A549 treated with DMSO at 1 μM for 4 hours (cell line): ENCODE measurements around the gene CTU2. TPM values are rescaled to one million over a fixed set of nuclear protein-coding genes. Genes with fewer than 3 reads are reported as not detected.

ENCODE experiments used
- total RNA-seq: library from RNA; stranded (reverse); fragments of 200-300 nt; extraction: Qiagen RNA extraction; gene quantifications from 5 replicates; pipeline ENCODE4 v1.2.3, GENCODE V29; 2022; ENCODE audit warnings: low read depth

Gene CTU2
- total RNA-seq = 25.0 to 34.1 TPM (median 30.1 TPM) in 5 replicates

DNA sequence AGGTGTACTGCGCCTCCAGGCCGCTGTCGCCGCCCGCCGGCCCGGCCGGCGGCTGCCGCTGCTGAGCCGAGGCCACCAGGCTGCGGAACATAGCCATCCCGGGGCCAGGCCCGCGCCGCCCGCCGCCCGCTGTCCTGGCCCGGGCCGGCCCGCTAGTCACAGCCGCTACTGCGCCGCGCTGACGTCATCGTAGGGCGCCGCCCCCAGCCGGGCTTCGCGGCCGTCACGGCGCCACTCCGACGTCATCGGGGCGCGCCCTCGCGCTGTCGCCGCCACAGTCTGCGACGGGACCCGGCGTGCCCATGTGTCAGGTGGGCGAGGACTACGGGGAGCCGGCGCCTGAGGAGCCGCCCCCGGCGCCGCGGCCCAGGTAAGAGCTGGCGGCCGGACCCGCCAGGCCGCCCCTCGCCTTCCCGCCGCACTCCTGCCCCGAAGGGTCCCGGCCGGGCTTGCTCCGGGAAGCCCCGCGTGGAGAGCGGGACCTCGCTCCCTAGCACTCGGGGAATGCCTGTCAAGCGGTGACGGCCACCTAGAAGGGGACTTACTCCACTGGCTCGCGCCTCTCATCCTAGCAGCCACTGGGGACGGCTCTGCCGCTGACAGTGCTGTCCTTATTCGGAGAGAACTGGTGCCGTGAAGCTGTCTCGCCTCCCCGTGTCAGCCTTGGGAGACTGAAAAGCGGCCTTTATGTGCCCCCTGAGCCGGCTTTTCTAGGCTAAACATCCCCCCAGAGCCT lies at the start of gene CTU2, which contains the start of gene RNF166:
TSS of gene CTU2 (plus strand) at position 275 of the 736 bp plus-strand sequence. CDS start at position 303, 28 bp downstream.
TSS of gene RNF166 (minus strand) at position 180 of the 736 bp plus-strand sequence. CDS start at position 97, 83 bp downstream.

DNA sequence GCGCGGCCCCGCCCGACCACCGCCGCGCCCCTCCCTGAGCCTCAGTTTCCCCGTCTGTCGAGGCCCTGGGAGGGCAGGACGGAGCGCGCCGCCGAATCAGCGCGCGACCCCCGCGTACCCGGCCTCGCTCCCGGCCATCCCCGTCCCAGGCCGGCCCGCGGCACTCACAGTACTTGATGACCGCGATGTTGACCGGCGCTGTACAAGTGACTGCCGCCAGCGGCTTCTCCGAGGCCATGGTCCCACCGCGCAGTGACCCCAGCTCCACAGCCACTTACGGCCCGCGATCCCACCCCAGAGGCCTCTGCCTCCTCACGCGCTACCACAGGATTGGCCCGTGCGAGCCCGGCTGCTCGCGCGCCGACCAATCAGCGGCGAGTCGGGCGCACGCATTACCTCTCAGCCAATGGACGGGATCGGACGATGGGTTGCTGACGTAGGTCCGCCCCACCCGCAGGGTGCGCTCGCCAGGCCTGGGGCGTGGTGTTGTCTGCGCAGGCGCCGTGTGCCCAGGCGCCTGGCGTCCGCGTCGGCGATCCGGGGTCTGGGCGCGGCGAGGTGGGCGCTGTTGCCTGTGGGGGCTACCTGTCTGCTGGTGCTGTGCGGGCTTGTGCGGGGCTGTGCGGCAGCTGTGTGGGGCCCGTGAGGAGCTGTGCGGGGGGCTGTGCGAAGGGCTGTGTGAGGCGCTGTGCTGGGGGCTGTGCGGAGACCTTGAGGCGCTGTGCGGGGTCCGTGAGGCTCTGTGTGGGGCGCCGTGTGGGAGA lies 43.3 kb upstream of the CTU2 start, which contains the start of gene MVD:
TSS of gene MVD (minus strand) at position 249 of the 764 bp plus-strand sequence. CDS start at position 238, 11 bp downstream.

DNA sequence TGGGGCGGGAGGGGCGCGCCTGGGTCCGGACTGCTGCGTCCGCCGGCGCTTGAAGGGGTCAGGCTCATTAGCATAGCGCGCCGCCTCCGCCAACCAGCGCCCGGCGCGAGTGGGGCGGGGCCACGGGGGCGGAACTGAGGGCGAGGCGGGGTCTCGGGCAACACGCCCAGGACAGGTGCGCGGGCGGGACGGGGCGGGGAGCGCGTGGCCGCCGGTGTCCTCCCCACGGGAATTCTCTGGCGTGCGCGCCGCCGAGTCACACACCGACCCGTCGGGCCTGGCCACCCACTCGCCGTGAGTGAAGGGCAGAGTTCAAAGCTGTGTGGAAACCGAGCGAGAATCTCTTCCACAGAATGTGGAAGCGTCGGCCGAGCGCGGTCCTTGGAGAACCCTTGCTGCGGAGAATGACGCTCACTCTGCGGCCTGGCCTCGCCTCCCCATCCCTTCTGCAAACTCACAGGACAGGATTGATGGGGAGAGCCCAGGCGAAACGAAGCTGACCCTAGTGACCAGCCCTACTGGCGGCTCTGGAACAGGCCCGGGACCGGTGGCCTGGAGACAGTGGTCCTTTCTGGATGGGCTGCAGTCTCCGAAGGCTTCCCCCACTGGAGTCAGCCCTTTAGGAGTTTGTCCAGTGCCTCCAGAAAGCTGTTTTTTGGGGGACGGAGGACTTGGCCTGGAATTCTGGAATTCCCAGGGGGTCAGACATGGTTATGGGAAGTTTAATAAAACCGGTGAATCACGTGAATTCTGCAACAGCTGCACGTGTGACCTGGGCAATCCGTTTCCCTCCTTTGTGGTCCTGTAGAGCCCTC lies 19.7 kb upstream of the CTU2 start, which contains the start of gene SNAI3:
TSS of gene SNAI3 (minus strand) at position 69 of the 815 bp plus-strand sequence. CDS start 101 bp downstream, outside the sequence.

Other genes with a start within 250 kb of the CTU2 start
- gene ZC3H18, start 136.1 kb upstream of the CTU2 start, total RNA-seq = 46.1 to 59.8 TPM (median 53.6 TPM) in 5 replicates
- gene IL17C, start 67.9 kb upstream of the CTU2 start, total RNA-seq = not detected in 5 replicates
- 238 to 286 TPM (median 248 TPM) in 5 replicates for gene CYBA, start 55.5 kb upstream of the CTU2 start, total RNA-seq
- gene MVD, start 43.4 kb upstream of the CTU2 start, total RNA-seq = 18.7 to 24.5 TPM (median 21.0 TPM) in 5 replicates
- 0.11 to 0.26 TPM (median 0.15 TPM) in 5 replicates for gene SNAI3, start 20.0 kb upstream of the CTU2 start, total RNA-seq
- 11.0 to 19.8 TPM (median 15.9 TPM) in 5 replicates for gene RNF166, start 95 bp upstream of the CTU2 start, total RNA-seq
- gene PIEZO1, start 78.7 kb downstream of the CTU2 start, total RNA-seq = 104 to 153 TPM (median 134 TPM) in 5 replicates
- 27.6 to 35.3 TPM (median 30.7 TPM) in 5 replicates for gene CDT1, start 97.3 kb downstream of the CTU2 start, total RNA-seq
- 326 to 419 TPM (median 363 TPM) in 5 replicates for gene APRT, start 105.4 kb downstream of the CTU2 start, total RNA-seq
- gene GALNS, start 150.4 kb downstream of the CTU2 start, total RNA-seq = 37.9 to 49.4 TPM (median 44.9 TPM) in 5 replicates
- 95.2 to 120 TPM (median 106 TPM) in 5 replicates for gene TRAPPC2L, start 150.6 kb downstream of the CTU2 start, total RNA-seq
- not detected in 5 replicates for gene PABPN1L, start 160.2 kb downstream of the CTU2 start, total RNA-seq